Stomach (tissue), 9 donors: ENCODE measurements around the gene NOS3. TPM values are rescaled to one million over a fixed set of nuclear protein-coding genes. Genes with fewer than 3 reads are reported as not detected.

Experiments
- DNase-seq, 2 donors: peaks; one replicate each; pipeline versions ENCODE4 v3.0.0 to v3.0.0-alpha.2; 2013 to 2019
- H3K27ac ChIP-seq, 5 donors: fragments of 200-600 bp in 4 of 5; sonication (generic) in 4 of 5; one replicate each; pipeline ENCODE4 v1.5.1; 2013 to 2019; ENCODE audit warnings: mild to moderate bottlenecking in 1 of 5, moderate library complexity in 1 of 5
- H3K27me3 ChIP-seq, 3 donors: fragments of 200-600 bp; sonication (generic); one replicate each; pipeline ENCODE4 v1.5.1; 2017 to 2019; ENCODE audit warnings: mixed run types in 1 of 3
- H3K36me3 ChIP-seq, 4 donors: fragments of 200-600 bp; sonication (generic); 1 replicate in 3 of 4; 2 replicates in 1 of 4; pipeline ENCODE4 v1.5.1; 2016 to 2019
- H3K4me1 ChIP-seq, 4 donors: fragments of 200-600 bp; sonication (generic); one replicate each; pipeline ENCODE4 v1.5.1; 2016 to 2019
- H3K4me3 ChIP-seq, 4 donors: fragments of 200-600 bp; sonication (generic) in 3 of 4; one replicate each; pipeline ENCODE4 v1.5.1; 2016 to 2019; ENCODE audit warnings: mild to moderate bottlenecking in 1 of 4
- H3K9me3 ChIP-seq, 4 donors: fragments of 200-600 bp; sonication (generic); one replicate each; pipeline ENCODE4 v1.5.1; 2016 to 2019
- CTCF ChIP-seq, 7 experiments: fragments of 450-650 bp in 4 of 7; fragments of 200-600 bp in 3 of 7; sonication (generic) in 3 of 7; IDR thresholded peaks; one replicate each; pipeline ENCODE4 v1.5.1; 2016 to 2019; ENCODE audit warnings: antibody characterized with exemption in 7 of 7, control low read depth in 2 of 7, mild to moderate bottlenecking in 1 of 7
- EP300 ChIP-seq: sonication (generic); formaldehyde crosslinking; IDR thresholded peaks from one replicate; pipeline ENCODE4 v1.6.1; 2017; ENCODE audit warnings: antibody characterized with exemption
- POLR2A ChIP-seq, 4 donors: fragments of 450-650 bp; IDR thresholded peaks; one replicate each; pipeline ENCODE4 v1.6.1; 2016; ENCODE audit warnings: antibody characterized with exemption in 4 of 4, control low read depth in 2 of 4, mild to moderate bottlenecking in 1 of 4, moderate library complexity in 1 of 4
- POLR2AphosphoS5 ChIP-seq, 3 donors: sonication (generic); formaldehyde crosslinking; IDR thresholded peaks; one replicate each; pipeline ENCODE4 v1.6.1; 2016; ENCODE audit warnings: antibody characterized with exemption in 3 of 3
- WGBS, 5 donors: extraction: QIAGEN DNeasy Blood & Tissue Kit in 3 of 5; methylation state at CpG; one replicate each; pipeline versions ENCODE4 v1.1.5 to v1.1.7; 2013 to 2018; 5-methylcytosine and 5-hydroxymethylcytosine counted together
- intact Hi-C: fragments of 100-400 bp; cut with DNase I; formaldehyde crosslinking; loops from one replicate; pipeline ENCODE4 v1.15.1; 2023; ENCODE audit warnings: low total_unique reads
- polyA plus RNA-seq, 3 donors: library from polyadenylated mRNA; stranded (reverse); fragments of 200-250 nt; gene quantifications; one replicate each; pipeline ENCODE4 v1.2.3, GENCODE V29; 2013
- total RNA-seq, 5 donors: library from RNA; depleted of rRNA; stranded (reverse); fragments of >200 nt; gene quantifications; one replicate each; pipeline versions ENCODE4 v1.1.0 to v1.2.3, GENCODE V29; 2014 to 2016
- donor health status: healthy with polysubstance abuse.
- donor health status: Bipolar disorder and iron deficiency.
- donor health status: healthy.

Gene NOS3
- total and polyA plus RNA-seq, 8 donors: 2.5 to 45.1 (median 7.5) TPM

- TF ChIP-seq POLR2A (IDR thresholded peaks at IDR 0.05) (no peak), POLR2AphosphoS5 (IDR thresholded peaks at IDR 0.05) (no peak), CTCF (IDR thresholded peaks at IDR 0.05) (no peak), EP300 (no peak)
- Histone ChIP-seq H3K9me3 (no peaks in the 10 kb centered on the region), H3K4me3 (no peak overlapping the region), H3K4me1 (peaks cover 19 to 63% (median 38%) of the 10 kb centered on the region in 4 donors), H3K27ac (peak overlapping the region in 2 of 5 donors; percentile 2 to 71), H3K27me3 (peaks cover 0 to 73% (median 37%) of the 10 kb centered on the region in 3 donors), H3K36me3 (no peaks in the 10 kb centered on the region)
- no peak for DNase-seq
- intact Hi-C loops: no loop called here
- WGBS, 5 donors: 17 to 66% (median 35%) methylated on average over 29 to 74 of the region's 74 CpGs
Observed at GRCh38 chr7:150958062-150958552, 32.7 kb upstream of the NOS3 start.

- H3K9me3 ChIP-seq: no peaks in the 10 kb centered on the region
- peaks cover 19 to 63% (median 42%) of the 10 kb centered on the region in 4 donors for H3K4me1 ChIP-seq
- no peak for DNase-seq
- H3K27me3 ChIP-seq: peaks cover 0 to 72% (median 42%) of the 10 kb centered on the region in 3 donors
- 66 to 82% (median 73%) methylated on average over 12 to 13 of the region's 13 CpGs for WGBS, 5 donors
- intact Hi-C loops: no loop called here
- no peak overlapping the region for H3K4me3 ChIP-seq
- H3K27ac ChIP-seq: peak overlapping the region in 1 of 5 donors; percentile 58
- no peaks in the 10 kb centered on the region for H3K36me3 ChIP-seq
- TF ChIP-seq POLR2AphosphoS5 (IDR thresholded peaks at IDR 0.05): no peak
- TF ChIP-seq EP300: no peak
- no peak for TF ChIP-seq POLR2A (IDR thresholded peaks at IDR 0.05)
- TF ChIP-seq CTCF (IDR thresholded peaks at IDR 0.05): no peak
Observed at GRCh38 chr7:150958597-150958996, 32.2 kb upstream of the NOS3 start.

GRCh38 chr7:150959081-150959480, 31.7 kb upstream of the NOS3 start:
- Histone ChIP-seq H3K9me3 (no peaks in the 10 kb centered on the region), H3K4me3 (no peak overlapping the region), H3K4me1 (peaks cover 19 to 63% (median 43%) of the 10 kb centered on the region in 4 donors), H3K36me3 (no peaks in the 10 kb centered on the region), H3K27me3 (peaks cover 0 to 69% (median 44%) of the 10 kb centered on the region in 3 donors), H3K27ac (peak overlapping the region in 3 of 5 donors; percentile 8 to 58 (median 16))
- 72 to 85% (median 82%) methylated on average over 3 of the region's 3 CpGs for WGBS, 5 donors
- intact Hi-C loops: no loop called here
- TF ChIP-seq POLR2AphosphoS5 (IDR thresholded peaks at IDR 0.05) (no peak), CTCF (IDR thresholded peaks at IDR 0.05) (no peak), EP300 (no peak), POLR2A (IDR thresholded peaks at IDR 0.05) (no peak)
- no peak for DNase-seq

DNA sequence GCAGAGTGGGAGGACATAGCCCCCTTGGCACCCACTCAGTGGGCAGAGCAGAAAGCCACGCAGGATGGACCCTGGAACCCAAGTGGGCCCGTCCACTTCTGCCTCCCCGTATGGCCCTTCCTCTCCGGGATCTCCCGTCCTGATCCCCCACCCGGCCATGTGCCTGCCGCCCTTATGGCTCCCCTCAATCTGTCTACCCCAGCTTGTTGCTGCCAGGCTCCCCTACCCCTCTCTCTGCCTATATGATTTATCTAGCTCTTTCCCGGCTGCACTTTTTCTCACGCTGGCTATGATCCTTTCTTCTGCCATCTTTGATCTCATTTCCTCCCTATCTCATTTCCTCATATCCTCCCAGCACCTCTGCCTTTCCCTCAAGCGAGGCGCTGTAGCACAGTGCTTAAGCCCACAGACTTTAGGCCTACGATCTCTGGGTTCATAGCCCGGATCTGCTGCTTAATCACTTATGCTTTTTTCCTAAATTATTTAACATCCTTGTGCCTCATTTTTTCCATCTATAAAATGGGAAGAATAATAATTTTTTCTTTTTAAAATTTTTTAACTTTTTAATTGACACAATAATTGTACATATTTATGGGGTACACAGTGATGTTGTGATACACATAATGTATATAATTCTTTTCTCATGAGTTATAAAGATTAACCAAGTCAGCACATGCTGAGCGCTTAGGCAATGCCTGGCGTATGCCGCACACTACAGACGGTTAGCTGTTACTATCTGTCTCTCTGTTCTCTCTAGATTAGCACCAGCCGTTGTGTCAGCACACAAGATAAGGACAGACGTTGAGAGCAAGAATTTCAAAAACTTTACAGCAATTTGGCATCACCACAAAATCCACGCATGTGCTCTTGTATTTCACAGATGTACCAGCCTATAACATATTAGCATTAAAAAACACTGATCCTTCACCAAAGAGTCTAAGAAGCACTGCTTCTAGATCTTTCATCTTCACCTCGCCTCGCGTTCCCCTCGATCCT, 30.8 kb upstream of the NOS3 start:
- DNase-seq: no peak
- no peaks in the 10 kb centered on the region for H3K36me3 ChIP-seq
- H3K4me3 ChIP-seq: no peak overlapping the region
- 67 to 71% (median 68%) methylated on average over 24 of the region's 24 CpGs for WGBS, 5 donors
- H3K27ac ChIP-seq: peak overlapping the region in 4 of 5 donors; percentile 41 to 80 (median 72)
- peaks cover 12 to 63% (median 41%) of the 10 kb centered on the region in 4 donors for H3K4me1 ChIP-seq
- H3K9me3 ChIP-seq: no peaks in the 10 kb centered on the region
- intact Hi-C loops: no loop called here
- H3K27me3 ChIP-seq: peaks cover 0 to 68% (median 40%) of the 10 kb centered on the region in 3 donors
- TF ChIP-seq POLR2AphosphoS5 (IDR thresholded peaks at IDR 0.05) (no peak), CTCF (IDR thresholded peaks at IDR 0.05) (no peak), POLR2A (IDR thresholded peaks at IDR 0.05) (no peak), EP300 (no peak)
